Nucleus accumbens (tissue), 56 donors: ENCODE data around the gene MNS1.
"Not testable (repeated sequence)": the region's sequence is repeated elsewhere in the genome, so short reads cannot be mapped to it uniquely, and the experiment has no call there.

Source experiments
- DNase-seq, 56 donors: peaks; one replicate each; lab custom pipeline; 2025; lab: John Stamatoyannopoulos, UW

The MNS1 gene

GRCh38 chr15:56464893-56465520 is at the start of gene MNS1:
TSS of gene MNS1 (minus strand) at chr15:56465137. CDS start at chr15:56464972, 165 bp downstream.
- DNase-seq = peak in 55 of 56 donors; percentile 14 to 93 (median 78)

GRCh38 chr15:56496635-56497034 is 31.7 kb upstream of the MNS1 start:
- no peak for DNase-seq

- no peak for DNase-seq
Measured at GRCh38 chr15:56495533-56495932, 30.6 kb upstream of the MNS1 start.

- DNase-seq = no peak
Measured at GRCh38 chr15:56495053-56495452, 30.1 kb upstream of the MNS1 start.

GRCh38 chr15:56492791-56493555 is 28.0 kb upstream of the MNS1 start:
- no peak for DNase-seq

- DNase-seq = no peak
Measured at GRCh38 chr15:56492236-56492635, 27.3 kb upstream of the MNS1 start.

- peak in 47 of 56 donors; percentile 4 to 85 (median 34) for DNase-seq
Measured at GRCh38 chr15:56491110-56491722, 26.3 kb upstream of the MNS1 start.

GRCh38 chr15:56490461-56490860 is 25.5 kb upstream of the MNS1 start:
- DNase-seq = no peak

- not testable (repeated sequence) for DNase-seq
Measured at GRCh38 chr15:56486206-56486605, 21.3 kb upstream of the MNS1 start.

GRCh38 chr15:56485426-56485825 is 20.5 kb upstream of the MNS1 start:
- not testable (repeated sequence) for DNase-seq

GRCh38 chr15:56484287-56484686 is 19.4 kb upstream of the MNS1 start:
- DNase-seq = no peak

GRCh38 chr15:56475351-56475750 is 10.4 kb upstream of the MNS1 start:
- no peak for DNase-seq

- no peak for DNase-seq
Measured at GRCh38 chr15:56473017-56473416, 8.1 kb upstream of the MNS1 start.

GRCh38 chr15:56472278-56472677 is 7.3 kb upstream of the MNS1 start:
- DNase-seq = no peak

GRCh38 chr15:56471440-56472069 is 6.6 kb upstream of the MNS1 start:
- DNase-seq = no peak

- DNase-seq = no peak
Measured at GRCh38 chr15:56469483-56469882, 4.5 kb upstream of the MNS1 start.

- DNase-seq = no peak
Measured at GRCh38 chr15:56468401-56468800, 3.5 kb upstream of the MNS1 start.

- DNase-seq = no peak
Measured at GRCh38 chr15:56467616-56468015, 2.7 kb upstream of the MNS1 start.

GRCh38 chr15:56460947-56461346 is 4.0 kb downstream of the MNS1 start:
- DNase-seq = no peak

GRCh38 chr15:56460071-56460470 is 4.9 kb downstream of the MNS1 start:
- no peak for DNase-seq

- DNase-seq = no peak
Measured at GRCh38 chr15:56459096-56459495, 5.8 kb downstream of the MNS1 start.
